HG03469 (cell line): Measurements from ENCODE around the gene OLFML3.
"Not testable (repeated sequence)": the region's sequence is repeated elsewhere in the genome, so short reads cannot be mapped to it uniquely, and the experiment has no call there.

ENCODE experiments used
- ATAC-seq: cut with Tn5 transposase; IDR thresholded peaks from one replicate; pipeline ENCODE4 v1.9.1; 2021; ENCODE audit warnings: mild to moderate bottlenecking, moderate library complexity, moderate number of reproducible peaks; ENCODE audit not compliant: unreplicated experiment

OLFML3 gene

DNA sequence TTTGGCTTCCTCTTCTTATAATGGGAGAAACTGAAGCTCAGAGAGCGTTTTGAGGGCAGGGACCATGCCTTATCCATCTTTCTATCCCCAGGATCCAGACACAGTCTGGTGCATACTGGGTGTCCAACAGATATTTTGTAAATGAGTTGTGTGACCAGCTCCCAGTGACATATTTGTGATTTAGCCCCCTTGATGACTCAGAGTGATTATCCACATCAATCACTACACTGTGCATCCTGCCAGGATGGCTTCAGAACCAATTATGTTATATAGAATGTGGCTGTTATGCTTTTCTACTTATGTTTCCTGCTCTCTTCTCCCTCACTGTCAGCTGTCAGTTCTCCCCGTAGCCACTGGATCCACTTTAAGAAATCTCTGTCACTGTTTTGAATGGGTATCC is 11.3 kb downstream of the OLFML3 start:
- ATAC-seq: no peak

DNA sequence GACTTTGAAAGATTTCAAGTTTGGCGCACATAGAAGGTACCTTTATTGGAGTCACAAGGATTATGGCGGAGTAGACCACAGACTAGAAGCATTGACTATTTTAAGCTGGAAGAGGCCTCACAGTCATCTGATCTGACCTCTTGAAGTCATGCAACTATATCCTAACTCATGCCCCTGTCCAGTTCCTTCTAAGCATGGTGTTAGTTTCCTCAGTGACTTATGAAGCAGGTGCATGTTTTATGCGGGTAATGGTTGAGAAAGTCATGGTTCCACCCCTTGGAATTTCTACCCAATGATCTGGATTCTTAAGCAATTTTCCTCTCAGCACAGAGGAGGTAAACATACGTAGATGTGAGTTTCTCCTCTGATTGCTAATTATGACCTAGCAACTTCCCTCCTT is 11.7 kb downstream of the OLFML3 start:
- ATAC-seq: no peak

DNA sequence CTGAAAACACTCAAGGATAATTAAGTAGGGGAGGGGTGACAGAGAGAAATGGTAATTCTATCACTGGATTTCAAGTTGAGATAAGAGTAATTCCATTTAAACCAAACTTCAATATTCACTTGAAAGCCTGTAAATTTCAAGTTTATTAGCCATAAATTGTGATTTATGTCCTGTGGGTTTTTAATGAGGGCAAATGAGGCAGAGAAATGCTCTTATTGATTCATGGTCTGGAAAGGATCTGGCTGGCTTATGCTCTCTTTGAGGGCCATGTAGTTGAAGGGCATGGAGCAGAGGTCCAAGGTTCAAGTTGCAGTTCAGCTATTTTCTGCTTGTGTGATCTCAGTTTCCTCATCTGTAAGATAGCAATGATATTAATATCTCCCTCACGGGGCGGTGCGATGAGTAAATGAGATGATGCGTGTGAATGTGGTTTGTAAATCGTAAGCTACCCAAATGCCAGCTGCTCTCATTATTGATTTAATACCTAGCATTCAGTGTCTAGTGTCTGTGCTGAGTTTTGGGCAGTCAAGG is 12.3 kb downstream of the OLFML3 start:
- ATAC-seq: no peak

DNA sequence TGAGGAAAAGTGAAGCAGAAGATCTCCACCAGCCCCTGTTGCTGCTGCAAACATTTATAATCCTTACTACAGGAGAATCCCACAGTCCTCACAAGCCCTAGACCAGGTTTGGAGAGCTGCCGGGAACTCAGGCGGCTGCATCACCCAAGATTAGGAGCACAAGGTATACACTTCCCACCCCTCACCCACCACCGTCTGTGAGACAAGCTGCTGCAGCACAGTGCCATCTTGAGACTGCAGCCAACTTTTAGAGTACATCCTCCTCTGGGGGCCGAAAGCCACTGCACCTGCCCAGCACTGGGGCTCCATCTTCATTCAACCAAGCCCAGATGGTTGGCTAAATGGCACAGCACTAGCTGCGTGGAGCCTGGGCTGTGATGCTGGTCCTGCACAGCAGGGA is 13.8 kb downstream of the OLFML3 start:
- ATAC-seq: no peak

DNA sequence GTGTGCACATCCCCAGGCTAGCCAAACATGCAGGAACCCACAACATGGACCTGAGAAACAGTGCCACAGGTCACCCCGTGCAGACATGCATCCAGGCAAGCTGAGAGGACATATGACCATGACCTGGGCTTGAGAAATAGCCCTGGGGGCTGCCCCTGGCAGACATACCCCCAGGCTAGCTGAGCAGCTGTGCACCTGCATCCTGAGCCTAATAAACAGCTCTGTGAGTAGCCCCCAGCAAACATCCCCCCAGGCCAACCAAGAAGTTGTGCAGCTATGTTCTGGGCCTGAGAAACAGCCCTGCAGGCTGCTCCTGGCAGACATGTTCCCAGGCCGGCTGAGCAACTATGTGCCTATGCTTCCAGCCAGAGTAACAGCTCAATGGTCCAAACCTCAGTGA is 14.5 kb downstream of the OLFML3 start:
- no peak for ATAC-seq

DNA sequence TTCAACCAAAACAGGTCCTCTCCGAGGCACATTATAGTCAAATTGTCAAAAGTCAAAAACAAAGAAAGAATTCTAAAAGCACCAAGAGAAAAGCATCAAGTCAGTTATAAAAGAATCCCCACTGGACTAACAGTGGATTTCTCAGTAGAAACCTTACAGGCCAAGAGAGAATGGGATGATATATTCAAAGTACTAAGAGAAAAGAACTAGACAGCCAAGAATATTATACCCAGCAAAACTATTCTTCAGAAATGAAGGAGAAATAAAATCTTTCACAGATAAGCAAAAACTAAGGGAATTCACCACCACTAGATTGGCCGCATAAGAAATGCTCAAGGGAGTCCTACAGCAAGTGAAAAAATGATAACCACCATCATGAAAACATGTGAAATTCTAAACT is 16.1 kb downstream of the OLFML3 start:
- no peak for ATAC-seq

DNA sequence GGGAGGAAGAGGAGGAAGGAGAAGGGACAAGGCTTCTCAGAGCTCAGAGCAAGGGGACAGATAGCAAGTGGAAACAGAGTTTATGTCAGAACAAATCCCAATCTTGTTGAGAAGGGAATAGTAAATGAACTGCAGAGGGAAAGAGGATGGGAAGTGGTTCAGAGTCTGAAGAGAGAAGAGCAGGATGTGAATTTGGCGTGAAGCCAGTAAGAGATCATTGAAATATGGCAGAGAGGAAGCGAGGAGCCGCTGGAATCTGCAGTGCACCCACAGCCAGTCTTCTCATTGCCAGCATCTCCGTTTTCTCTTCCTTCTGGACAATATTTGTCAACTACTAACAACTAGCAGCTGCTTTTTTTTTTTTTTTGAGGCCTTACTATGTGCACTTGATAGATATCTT is 19.1 kb downstream of the OLFML3 start:
- no peak for ATAC-seq

DNA sequence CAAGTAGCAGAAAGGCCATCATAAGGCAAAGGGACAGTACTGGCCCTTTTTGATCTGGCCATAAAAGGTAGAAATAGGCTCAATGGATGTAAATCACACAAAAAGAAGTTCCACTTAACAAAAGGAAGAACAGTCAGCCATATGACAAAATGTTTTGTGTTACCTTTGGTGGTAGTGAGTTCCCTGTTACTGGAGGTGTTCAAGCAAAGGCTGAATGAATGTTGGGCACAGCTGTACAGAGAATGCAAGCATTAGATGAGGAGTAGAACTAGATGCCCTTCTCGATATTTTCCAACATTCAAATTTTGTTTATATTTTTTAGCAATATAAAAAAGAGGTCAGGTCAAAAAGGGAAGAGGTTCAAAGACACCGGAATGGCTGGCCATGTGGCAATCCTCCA is 20.0 kb downstream of the OLFML3 start:
- no peak for ATAC-seq

DNA sequence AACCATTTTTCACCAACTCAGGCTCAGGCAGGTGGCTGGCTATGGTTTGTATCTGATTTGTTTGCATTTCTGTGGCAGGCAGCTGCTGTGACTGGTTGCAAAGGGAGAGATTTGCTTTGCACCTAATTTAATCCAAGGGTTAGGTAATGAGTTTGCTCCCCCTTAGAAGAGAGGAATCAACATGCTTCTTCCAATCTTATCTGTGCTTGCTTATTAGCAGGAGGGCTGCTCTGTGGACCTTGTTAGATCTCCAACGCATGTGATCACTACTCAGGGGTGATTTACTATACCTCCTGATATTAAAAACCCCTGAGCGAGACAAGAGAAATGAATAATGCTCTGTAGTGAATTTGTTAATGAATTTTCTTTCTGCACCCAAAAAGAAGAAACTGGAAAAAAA is 20.5 kb downstream of the OLFML3 start:
- ATAC-seq: no peak

DNA sequence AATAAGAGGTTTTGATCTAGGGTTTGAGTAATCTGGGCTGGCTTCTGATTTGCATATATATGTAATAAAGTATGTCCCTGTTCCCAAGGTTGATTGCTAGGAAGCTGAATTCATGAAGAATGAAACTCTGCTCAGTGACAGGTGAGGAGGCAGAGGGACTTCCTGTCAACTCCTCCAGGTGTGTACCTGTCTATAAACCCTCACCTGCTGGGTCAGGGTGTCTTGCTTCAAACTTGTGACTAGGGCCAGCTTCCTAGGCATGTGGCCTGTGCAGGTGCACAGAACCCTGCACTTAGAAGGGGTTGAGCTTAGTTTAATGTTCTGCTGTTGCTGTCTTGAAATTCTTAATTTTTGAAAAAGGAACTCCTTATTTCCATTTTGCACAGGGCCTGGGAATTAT is 21.1 kb downstream of the OLFML3 start:
- ATAC-seq: no peak

DNA sequence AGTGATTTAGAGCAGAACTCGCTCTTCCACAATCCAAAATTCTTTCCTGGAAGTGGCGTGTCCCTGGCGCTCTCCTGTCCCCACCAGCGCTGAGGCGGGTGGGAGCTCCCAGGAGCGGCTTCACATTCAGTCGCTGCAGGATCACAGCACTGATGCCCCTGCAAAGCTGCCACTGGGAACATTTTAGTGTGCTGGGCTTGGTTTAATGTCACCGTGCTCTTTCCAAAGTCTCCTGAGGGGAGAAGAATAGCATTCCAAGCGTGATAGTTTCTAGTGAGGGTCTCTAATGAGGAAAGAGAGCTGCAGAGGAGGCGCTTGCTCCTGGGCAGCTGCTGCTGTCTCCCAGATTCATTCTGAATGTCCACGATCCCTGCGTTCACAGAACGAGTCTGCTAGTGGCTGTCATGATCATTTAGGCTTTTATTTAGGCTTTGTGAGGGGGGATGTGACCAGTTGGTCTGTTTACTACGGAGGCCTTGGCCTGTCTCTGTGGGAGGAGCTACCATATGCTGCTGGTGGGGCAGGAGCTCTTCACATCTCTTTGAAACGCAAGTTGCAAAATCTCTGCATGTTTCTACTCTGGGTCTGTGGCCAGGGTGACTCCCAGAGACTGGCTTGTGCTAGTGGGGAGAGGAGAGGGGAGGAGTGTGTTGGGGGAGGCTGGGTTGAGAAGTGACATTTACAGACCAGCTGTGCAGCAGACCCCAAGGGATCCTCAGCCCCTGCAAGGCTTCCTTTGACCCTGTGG is 23.4 kb downstream of the OLFML3 start:
- ATAC-seq: no peak

DNA sequence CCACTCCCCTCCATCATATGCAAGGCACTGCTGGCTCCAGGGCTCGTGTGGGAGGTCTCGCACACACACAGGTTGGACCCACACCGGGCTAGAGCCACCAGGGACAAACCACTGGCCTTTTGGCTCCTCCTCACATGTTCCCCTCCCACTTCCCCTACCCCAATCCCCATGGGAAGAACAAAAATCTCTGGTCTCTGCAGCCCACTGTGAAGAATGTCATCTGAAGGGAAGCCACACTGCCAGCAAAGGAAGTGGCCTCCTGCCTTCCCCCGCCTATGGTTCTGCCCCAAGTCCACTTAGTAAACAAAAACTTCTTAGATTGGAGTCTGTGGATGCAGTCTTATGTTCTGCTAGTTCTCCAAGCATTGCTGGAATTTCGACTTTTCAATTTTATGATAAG is 24.2 kb downstream of the OLFML3 start:
- ATAC-seq: no peak

DNA sequence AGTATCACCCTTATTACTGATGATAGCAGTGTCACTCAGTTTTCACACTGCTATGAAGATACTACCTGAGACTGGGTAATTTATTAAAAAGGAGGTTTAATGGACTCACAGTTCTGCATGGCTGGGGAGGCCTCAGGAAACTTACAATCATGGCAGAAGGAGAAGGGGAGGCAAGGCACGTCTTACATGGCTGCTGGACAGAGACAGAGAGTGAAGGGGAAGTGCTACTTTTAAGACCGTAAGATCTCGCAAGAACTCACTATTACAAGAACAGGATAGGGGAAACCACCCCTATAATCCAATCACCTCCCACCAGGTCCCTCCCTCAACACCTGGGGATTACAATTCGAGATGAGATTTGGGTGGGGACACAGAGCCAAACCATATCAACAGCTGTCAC is 27.6 kb downstream of the OLFML3 start:
- not testable (repeated sequence) for ATAC-seq

DNA sequence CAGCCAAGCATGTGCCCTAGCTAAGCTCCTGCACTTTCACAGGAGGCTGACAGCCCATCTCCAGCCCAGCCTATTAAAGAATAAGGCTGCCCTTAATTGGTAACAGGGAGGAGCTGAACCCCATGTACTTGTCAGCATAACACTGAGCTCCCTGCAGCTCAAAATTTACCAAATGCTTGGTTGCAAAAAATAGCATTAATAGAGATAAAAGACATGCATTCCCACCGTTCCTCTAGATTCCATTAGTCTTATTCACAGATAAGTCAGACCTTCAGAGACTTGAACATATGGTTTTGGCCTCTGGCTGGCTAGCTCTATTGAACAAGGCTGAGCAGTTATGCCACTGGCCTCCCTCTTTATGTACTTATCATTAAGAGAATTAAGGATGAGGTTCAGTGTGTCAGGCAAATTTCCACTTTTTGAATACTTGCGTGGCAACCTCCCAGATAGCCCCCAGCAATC is 29.2 kb downstream of the OLFML3 start:
- ATAC-seq: no peak

DNA sequence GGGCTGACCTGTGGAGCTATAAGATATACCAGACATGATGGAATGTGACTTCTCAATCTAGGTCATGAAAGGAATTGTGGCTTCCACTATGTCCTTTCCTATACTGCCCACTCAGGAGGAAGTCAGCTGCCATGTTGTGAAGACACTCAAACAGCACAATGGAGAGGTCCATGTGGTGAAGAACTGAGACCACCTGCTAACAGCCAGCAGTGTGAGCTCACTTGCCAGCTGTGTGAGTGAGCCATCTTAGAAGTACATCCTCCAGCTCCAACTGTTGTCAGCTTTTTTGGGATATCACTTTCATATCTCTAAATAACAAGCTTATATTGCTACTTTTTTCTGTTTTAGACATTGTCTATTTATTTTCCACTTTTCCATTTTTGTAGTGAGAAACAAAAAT is 29.7 kb downstream of the OLFML3 start:
- no peak for ATAC-seq

DNA sequence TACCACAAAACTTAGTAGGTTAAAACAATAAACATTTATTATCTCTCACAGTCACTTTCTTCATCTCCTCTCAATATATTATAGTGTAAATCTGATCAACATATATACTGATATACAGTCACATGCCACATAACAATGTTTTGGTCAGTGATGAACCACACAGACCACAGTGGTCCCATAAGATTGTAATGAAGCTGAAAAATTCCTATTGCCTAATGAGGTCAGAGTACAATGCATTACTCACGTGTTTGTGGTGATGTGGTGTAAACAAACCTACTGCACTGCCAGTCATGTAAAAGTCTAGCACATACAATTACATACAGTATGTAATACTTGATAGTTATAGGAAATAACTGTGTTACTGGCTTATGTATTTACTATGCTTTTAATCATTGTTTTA is 30.1 kb downstream of the OLFML3 start:
- no peak for ATAC-seq

DNA sequence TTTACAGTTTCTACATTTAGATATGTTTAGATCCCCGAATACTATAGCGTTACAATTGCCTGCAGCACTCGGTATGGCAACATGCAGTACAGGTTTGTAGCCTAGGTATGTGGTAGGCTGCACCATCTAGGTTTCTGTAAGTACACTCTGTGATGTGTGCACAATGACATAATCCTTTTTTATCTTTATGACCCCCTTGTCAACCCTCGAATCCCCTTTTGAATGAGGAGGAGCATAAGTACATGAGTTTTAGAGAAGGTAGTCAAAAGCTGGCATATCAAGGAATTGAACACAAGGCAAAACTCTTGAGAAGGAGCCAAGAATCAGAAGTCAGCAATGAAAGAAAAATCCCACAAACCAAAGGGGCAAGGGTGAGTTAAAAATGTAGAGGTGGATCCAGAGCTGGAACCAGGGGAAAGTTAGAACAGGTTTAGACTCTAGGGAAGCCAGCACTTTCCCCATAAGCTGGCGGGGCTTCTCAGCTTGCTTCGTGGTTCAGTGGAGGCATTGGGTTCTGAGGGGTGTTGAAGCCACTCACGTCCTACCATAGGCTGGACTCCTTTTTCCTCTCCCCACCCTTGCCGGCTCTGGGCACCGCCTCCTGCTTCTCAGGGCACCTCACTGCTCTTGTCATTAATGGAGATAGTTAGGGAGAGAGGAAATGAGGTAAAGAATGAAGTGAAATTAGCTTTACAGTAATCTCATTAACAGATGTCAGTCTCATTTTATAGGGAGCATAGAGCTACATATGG is 31.3 kb downstream of the OLFML3 start:
- ATAC-seq: no peak

DNA sequence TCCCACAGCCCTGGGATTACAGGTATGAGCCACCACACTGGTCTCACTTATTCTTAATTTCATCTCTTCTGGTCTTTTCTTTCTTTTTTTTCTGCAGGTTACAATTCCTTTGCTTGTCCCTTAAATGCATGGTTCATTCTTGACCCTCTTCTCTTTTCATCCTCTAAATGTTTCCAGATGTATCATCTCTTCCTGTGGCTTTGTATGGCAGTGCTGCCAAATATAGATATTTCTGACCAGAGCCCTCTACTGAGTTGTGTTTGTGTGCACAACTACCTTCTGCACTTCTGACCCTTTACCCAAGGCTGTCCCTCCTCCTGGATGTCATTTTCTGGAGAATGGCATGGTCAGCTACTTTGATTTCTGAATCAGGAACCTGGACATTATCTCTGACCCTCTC is 32.5 kb downstream of the OLFML3 start:
- ATAC-seq: no peak

DNA sequence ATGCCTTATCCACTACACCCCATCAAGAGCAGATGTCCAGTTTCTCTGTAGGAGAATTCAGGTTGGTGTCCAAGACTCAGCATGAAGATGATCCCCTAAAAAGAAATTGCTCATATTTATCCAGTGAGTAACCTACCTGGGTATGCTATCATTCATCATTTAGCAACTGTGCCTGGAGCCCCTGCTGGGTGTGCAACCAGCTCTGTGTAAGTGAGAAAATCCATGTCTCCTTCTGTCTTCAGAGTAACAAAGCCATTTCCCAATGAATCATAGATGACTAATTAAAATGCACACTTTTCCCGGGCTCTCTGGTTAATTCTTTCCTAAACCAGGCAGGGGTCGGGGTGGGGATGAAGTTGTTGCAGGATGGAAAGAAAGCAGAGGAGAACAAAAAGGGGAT is 35.8 kb downstream of the OLFML3 start:
- ATAC-seq: no peak

DNA sequence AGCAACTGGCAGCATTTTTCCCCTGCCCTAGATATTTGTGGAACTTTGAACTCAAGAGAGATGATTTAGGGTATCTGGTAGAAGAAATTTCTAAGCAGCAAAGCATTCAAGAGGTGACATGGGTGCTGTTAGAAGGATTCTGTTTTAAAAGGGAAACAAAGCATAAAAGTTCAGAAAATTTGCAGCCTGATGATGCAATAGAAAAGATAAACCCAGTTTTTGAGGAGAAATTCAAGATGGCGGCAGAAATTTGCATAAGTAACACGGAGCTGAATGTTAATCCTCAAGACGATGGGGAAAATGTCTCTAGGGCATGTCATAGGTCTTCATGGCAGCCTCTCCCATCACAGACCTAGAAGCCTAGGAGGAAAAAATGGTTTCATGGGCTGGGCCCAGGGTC is 40.5 kb downstream of the OLFML3 start:
- not testable (repeated sequence) for ATAC-seq

DNA sequence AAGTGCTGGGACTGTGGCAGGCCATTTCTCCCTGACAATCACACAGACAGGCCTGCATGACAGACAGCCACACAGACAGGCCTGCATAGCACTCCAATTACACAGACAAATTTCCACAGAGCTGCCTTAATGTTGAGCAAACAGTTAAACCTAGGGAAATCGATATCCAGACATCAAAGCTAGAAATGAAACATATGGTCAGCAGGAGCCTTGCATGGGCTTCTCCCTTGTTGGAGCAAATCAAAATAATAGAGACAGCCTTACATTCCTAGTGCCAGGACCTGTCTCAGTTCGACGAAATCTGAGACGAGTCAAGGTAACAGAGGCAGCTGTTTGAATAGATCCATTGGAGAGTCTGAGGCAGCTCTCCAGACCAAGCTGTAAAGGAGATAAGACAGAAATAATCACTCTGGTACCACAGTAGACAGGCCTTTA is 42.4 kb downstream of the OLFML3 start:
- ATAC-seq: no peak

DNA sequence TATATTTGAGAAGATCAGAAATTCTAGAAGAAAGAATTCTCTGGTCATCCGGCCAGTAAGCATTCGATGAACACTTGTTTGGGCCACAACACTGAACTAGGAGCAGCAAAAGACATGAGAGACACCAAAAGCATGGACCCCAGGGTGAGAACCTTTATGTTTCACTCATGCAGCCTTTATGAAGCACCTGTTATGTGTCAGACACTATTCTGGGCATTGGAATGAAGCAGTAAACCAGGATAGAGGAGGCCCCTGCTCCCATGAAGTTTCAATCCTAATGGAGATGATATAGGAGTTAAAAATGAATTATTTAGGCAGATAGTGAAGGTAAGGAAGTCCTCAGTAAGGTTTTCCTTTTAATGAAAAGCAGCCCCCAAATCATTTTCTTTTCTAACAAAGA is 43.6 kb downstream of the OLFML3 start:
- no peak for ATAC-seq
